GM21381 (cell line): Measurements from ENCODE around the gene MAN2C1.
A peak's percentile ranks its signal among the peaks of the same experiment; 100 is the strongest.
"Not testable (repeated sequence)": the region's sequence is repeated elsewhere in the genome, so short reads cannot be mapped to it uniquely, and the experiment has no call there.

Source experiments
- ATAC-seq: cut with Tn5 transposase; IDR thresholded peaks from one replicate; pipeline ENCODE4 v1.9.1; 2021; ENCODE audit warnings: mild to moderate bottlenecking, moderate library complexity; ENCODE audit not compliant: unreplicated experiment

MAN2C1 gene

GRCh38 chr15:75367913-75368688 lies at the start of gene MAN2C1:
Gene MAN2C1, minus strand, starts transcription at chr15:75368607. Its CDS starts 24 bp downstream, at chr15:75368583.
- peak; percentile 83 for ATAC-seq

GRCh38 chr15:75416584-75416983 lies 48.2 kb upstream of the MAN2C1 start:
- no peak for ATAC-seq

- ATAC-seq: no peak
Observed at GRCh38 chr15:75410196-75410595, 41.8 kb upstream of the MAN2C1 start.

GRCh38 chr15:75407083-75407482 lies 38.7 kb upstream of the MAN2C1 start:
- ATAC-seq: no peak

- ATAC-seq: no peak
Observed at GRCh38 chr15:75403892-75404291, 35.5 kb upstream of the MAN2C1 start.

GRCh38 chr15:75397494-75397893 lies 29.1 kb upstream of the MAN2C1 start:
- no peak for ATAC-seq

GRCh38 chr15:75389791-75390382 lies 21.5 kb upstream of the MAN2C1 start:
- no peak for ATAC-seq

GRCh38 chr15:75383986-75384385 lies 15.6 kb upstream of the MAN2C1 start:
- ATAC-seq: not testable (repeated sequence)

GRCh38 chr15:75380773-75381172 lies 12.4 kb upstream of the MAN2C1 start:
- ATAC-seq: no peak

GRCh38 chr15:75371901-75372688 lies 3.7 kb upstream of the MAN2C1 start:
- no peak for ATAC-seq

- ATAC-seq: no peak
Observed at GRCh38 chr15:75371486-75371885, 3.1 kb upstream of the MAN2C1 start.

GRCh38 chr15:75369897-75370581 lies 1.6 kb upstream of the MAN2C1 start:
- ATAC-seq: no peak

GRCh38 chr15:75368689-75369239 lies 357 bp upstream of the MAN2C1 start:
- ATAC-seq: no peak

- ATAC-seq: no peak
Observed at GRCh38 chr15:75367406-75367912, 948 bp downstream of the MAN2C1 start.

GRCh38 chr15:75367006-75367405 lies 1.4 kb downstream of the MAN2C1 start:
- ATAC-seq: no peak

GRCh38 chr15:75366163-75366562 lies 2.2 kb downstream of the MAN2C1 start:
- no peak for ATAC-seq

- no peak for ATAC-seq
Observed at GRCh38 chr15:75364881-75365280, 3.5 kb downstream of the MAN2C1 start.

- no peak for ATAC-seq
Observed at GRCh38 chr15:75363786-75364185, 4.6 kb downstream of the MAN2C1 start.

- ATAC-seq: no peak
Observed at GRCh38 chr15:75362642-75363249, 5.7 kb downstream of the MAN2C1 start.

- ATAC-seq: no peak
Observed at GRCh38 chr15:75361989-75362641, 6.3 kb downstream of the MAN2C1 start.
